Muscle layer of duodenum (tissue), 2 donors: ENCODE results near the gene SELENOI.

Experiments used
- H3K27ac ChIP-seq: one replicate; pipeline ENCODE4 v1.7.0; 2013; ENCODE audit warnings: mild to moderate bottlenecking, low read length
- H3K27me3 ChIP-seq: one replicate; pipeline ENCODE4 v1.7.0; 2013; ENCODE audit warnings: low read depth, mild to moderate bottlenecking, control low read depth, low read length
- H3K36me3 ChIP-seq, 2 donors: one replicate each; pipeline ENCODE4 v1.7.0; 2013; ENCODE audit warnings: low read length in 2 of 2, control low read depth in 1 of 2, mild to moderate bottlenecking in 1 of 2; ENCODE audit not compliant: insufficient read depth in 2 of 2, control insufficient read depth in 1 of 2
- H3K4me1 ChIP-seq, 2 donors: one replicate each; pipeline ENCODE4 v1.7.0; 2013; ENCODE audit warnings: low read length in 2 of 2, mild to moderate bottlenecking in 2 of 2, control low read depth in 1 of 2, moderate library complexity in 1 of 2; ENCODE audit not compliant: insufficient read depth in 2 of 2, control insufficient read depth in 1 of 2
- H3K4me3 ChIP-seq, 2 donors: one replicate each; pipeline ENCODE4 v1.7.0; 2013; ENCODE audit warnings: low read length in 2 of 2, low read depth in 1 of 2, mild to moderate bottlenecking in 1 of 2
- H3K9me3 ChIP-seq, 2 donors: one replicate each; pipeline ENCODE4 v1.7.0; 2013; ENCODE audit warnings: low read length in 2 of 2, control low read depth in 1 of 2, mild to moderate bottlenecking in 1 of 2; ENCODE audit not compliant: control insufficient read depth in 1 of 2
- donor health status: healthy.

The SELENOI gene

DNA sequence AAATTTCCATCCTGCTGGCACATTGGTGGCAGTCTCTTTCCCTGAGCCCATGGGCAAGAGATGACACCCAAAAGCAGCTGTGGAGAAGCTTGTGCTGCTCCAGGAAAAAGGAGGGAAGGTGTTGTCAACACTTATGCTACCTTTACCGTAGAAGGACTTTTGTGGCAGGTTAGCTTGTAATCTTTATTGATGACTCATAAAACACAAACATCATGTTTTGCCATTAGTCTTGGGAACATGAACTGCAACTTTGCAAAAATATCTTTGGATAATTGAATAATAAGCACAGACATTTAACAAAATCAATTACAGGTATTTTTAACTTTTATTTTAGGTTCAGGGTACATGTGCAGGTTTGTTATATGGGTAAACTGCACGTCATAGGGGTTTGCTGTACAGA is 89.2 kb downstream of the SELENOI start:
- no peaks in the 10 kb centered on the region for H3K36me3 ChIP-seq
- no peaks in the 10 kb centered on the region for H3K4me1 ChIP-seq
- H3K9me3 ChIP-seq = no peaks in the 10 kb centered on the region
- H3K4me3 ChIP-seq = no peak overlapping the region
- H3K27me3 ChIP-seq = no peaks in the 10 kb centered on the region
- no peak overlapping the region for H3K27ac ChIP-seq

DNA sequence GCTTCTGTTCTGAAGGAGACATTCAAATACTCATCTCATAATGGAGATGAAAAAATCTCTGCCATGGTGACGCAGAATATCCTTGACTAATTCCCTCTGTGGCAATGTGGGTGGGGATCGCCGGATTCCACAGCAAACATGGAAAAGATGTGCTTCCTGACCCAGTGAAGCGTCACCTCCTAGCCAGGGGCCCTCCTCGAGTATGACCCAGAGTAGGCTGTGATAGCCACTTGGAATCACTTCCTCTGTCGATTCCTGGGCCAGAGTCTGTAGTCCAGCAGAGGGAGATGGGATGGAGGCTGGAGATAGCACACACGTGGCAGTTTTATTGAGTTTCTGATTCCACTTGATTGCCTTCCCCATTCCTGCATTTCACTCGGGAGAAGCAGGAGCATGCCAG is 92.6 kb downstream of the SELENOI start:
- Histone ChIP-seq H3K27ac (no peak overlapping the region), H3K9me3 (no peaks in the 10 kb centered on the region), H3K27me3 (no peaks in the 10 kb centered on the region), H3K4me3 (no peak overlapping the region), H3K4me1 (no peaks in the 10 kb centered on the region), H3K36me3 (no peaks in the 10 kb centered on the region)

DNA sequence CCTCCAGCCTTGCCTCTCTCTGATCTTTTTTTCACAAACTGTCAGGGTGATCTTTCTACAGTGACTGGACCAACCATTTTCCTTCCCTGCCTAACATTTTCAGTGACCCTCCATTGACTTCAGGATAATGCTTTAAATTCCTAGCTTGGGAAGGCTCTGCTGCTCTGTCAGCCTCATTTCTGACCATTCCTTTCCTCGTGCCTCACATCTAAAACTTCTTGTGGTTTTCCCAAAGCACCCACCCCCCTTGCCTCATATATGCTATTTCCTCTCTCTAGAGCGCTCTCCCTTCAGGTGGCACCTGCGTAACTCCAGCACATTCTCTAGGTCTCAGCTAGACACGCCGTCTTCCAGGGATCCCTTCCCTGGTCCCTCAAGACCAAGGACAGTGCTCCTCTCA is 93.0 kb downstream of the SELENOI start:
- H3K27me3 ChIP-seq = no peaks in the 10 kb centered on the region
- H3K27ac ChIP-seq = no peak overlapping the region
- no peaks in the 10 kb centered on the region for H3K36me3 ChIP-seq
- H3K9me3 ChIP-seq = no peaks in the 10 kb centered on the region
- H3K4me3 ChIP-seq = no peak overlapping the region
- no peaks in the 10 kb centered on the region for H3K4me1 ChIP-seq

GRCh38 chr2:26442301-26442700 is 96.4 kb downstream of the SELENOI start:
- Histone ChIP-seq H3K27me3 (no peaks in the 10 kb centered on the region), H3K9me3 (no peaks in the 10 kb centered on the region), H3K4me3 (no peak overlapping the region), H3K36me3 (no peaks in the 10 kb centered on the region), H3K27ac (no peak overlapping the region), H3K4me1 (no peaks in the 10 kb centered on the region)

- no peak overlapping the region for H3K27ac ChIP-seq
- no peaks in the 10 kb centered on the region for H3K9me3 ChIP-seq
- no peaks in the 10 kb centered on the region for H3K4me1 ChIP-seq
- no peaks in the 10 kb centered on the region for H3K36me3 ChIP-seq
- H3K27me3 ChIP-seq = no peaks in the 10 kb centered on the region
- H3K4me3 ChIP-seq = no peak overlapping the region
Observed at GRCh38 chr2:26442707-26443106, 96.8 kb downstream of the SELENOI start.

- no peaks in the 10 kb centered on the region for H3K36me3 ChIP-seq
- no peak overlapping the region for H3K27ac ChIP-seq
- H3K9me3 ChIP-seq = no peaks in the 10 kb centered on the region
- H3K4me1 ChIP-seq = no peaks in the 10 kb centered on the region
- no peak overlapping the region for H3K4me3 ChIP-seq
- H3K27me3 ChIP-seq = no peaks in the 10 kb centered on the region
Observed at GRCh38 chr2:26444236-26444635, 98.3 kb downstream of the SELENOI start.
